B cell (primary cell): ENCODE results near the gene TPST2.

Experiments
- EZH2 ChIP-seq: IDR thresholded peaks from 2 replicates; pipeline ENCODE4 v1.6.1; 2012; ENCODE audit warnings: borderline replicate concordance, low read depth, mild to moderate bottlenecking, moderate library complexity, low read length; ENCODE audit not compliant: insufficient read depth, poor library complexity, severe bottlenecking
- TF ChIP-seq, protein P1 (sequence below): fragments of 200-600 bp; IDR thresholded peaks from one replicate; pipeline ENCODE4 v1.8.0; 2022; ENCODE audit warnings: antibody characterized with exemption, mild to moderate bottlenecking

DNA sequence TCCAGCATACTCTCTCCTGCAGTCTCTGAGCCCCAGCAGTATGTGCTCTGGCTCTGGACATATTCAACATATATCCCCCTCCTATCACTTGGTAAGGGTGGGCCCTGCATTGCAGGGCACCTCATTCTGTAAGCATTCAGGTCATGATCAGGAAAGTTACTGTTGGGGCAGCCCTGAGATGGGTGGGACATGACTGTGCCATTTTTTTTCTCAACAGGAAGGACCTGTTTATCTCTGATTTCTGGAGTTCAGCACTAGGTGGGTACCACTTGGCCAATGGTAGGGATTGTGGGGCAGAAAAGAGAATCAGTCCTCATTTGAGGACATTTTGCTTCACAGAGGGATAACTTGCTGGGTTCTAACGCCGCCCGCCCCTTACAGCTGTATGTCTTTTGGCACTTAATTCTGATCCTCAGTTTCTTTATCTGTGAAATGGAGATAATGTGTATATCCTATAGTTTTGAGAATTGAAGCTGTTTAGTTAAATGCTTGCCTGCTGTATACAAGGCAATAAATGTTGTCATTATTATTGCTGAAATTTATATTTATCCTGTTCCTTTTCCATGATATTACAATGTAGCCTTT lies 104.0 kb downstream of the TPST2 start:
- no peak for TF ChIP-seq EZH2
- TF ChIP-seq, protein P1, sequence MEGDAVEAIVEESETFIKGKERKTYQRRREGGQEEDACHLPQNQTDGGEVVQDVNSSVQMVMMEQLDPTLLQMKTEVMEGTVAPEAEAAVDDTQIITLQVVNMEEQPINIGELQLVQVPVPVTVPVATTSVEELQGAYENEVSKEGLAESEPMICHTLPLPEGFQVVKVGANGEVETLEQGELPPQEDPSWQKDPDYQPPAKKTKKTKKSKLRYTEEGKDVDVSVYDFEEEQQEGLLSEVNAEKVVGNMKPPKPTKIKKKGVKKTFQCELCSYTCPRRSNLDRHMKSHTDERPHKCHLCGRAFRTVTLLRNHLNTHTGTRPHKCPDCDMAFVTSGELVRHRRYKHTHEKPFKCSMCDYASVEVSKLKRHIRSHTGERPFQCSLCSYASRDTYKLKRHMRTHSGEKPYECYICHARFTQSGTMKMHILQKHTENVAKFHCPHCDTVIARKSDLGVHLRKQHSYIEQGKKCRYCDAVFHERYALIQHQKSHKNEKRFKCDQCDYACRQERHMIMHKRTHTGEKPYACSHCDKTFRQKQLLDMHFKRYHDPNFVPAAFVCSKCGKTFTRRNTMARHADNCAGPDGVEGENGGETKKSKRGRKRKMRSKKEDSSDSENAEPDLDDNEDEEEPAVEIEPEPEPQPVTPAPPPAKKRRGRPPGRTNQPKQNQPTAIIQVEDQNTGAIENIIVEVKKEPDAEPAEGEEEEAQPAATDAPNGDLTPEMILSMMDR, result no peak
